ENCODE measurements around the gene GLG1. TPM values are rescaled to one million over a fixed set of nuclear protein-coding genes. Genes with fewer than 3 reads are reported as not detected.

GLG1 gene
- total and polyA plus RNA-seq, 7 donors = 19.7 to 107 (median 60.1) TPM

DNA sequence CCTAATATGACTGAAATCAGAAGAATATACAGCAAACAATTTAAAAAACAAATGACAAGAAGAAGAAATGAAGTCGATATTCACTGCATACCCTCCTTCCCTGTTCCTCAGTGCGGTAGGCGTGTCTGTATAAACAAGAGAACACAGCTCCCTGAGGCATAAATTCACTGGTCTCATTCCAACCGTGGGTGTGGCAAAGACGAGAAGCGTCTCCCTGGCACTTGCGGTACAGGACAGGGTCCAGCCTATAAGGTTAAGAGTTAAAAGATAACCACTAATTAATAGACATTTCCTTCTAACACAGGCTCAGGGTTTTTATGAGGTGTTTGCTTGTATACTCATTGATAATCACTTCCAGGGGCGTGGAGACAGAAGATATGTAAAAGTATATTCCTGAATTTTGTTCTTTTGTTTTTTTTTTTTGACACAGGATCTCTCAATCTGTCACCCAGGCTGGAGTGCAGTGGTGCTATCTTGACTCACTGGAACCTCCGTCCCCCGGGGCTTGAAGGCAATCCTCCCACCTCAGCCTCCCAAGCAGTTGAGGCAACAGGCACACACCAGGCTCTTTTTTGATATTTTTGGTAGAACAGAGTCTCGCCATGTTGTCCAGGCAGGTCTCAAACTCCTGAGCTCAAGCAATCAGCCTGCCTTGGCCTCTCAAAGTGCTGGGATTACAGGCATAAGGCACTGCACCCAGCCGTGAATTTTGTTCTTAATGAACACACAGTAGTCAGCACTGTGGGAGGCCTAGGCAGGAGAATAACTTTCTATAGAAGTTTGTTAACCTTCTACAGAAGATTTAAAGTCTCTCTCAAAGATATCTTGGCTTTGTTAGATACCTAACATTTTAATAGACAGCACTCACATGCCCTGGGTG lies 126.5 kb downstream of the GLG1 start:
- Histone ChIP-seq H3K27ac (no peak overlapping the region), H3K36me3 (ENCODE audit: insufficient read depth in 1 of 2, low read depth in 1 of 2) (peaks cover 7 to 76% of the 10 kb centered on the region in 2 donors), H3K9me3 (no peaks in the 10 kb centered on the region), H3K4me3 (no peak overlapping the region), H3K4me1 (no peaks in the 10 kb centered on the region), H3K27me3 (ENCODE audit: insufficient read depth in 3 of 3, low read length in 2 of 3) (no peaks in the 10 kb centered on the region)
- DNase-seq (peak in 1 of 2 donors; percentile 24), ATAC-seq (peak in 3 of 4 donors; percentile 36 to 75 (median 67))
- intact Hi-C loops (cut with DNase I) = loop anchor here in 1 of 2 donors (5.0 kb wide), 1 partner anchor 142 kb away; no protein-coding TSS in a partner anchor
- 50 to 57% (median 54%) methylated on average over 12 of the region's 12 CpGs for WGBS, 3 donors
- no peak for TF ChIP-seq CTCF (IDR thresholded peaks at IDR 0.05)

DNA sequence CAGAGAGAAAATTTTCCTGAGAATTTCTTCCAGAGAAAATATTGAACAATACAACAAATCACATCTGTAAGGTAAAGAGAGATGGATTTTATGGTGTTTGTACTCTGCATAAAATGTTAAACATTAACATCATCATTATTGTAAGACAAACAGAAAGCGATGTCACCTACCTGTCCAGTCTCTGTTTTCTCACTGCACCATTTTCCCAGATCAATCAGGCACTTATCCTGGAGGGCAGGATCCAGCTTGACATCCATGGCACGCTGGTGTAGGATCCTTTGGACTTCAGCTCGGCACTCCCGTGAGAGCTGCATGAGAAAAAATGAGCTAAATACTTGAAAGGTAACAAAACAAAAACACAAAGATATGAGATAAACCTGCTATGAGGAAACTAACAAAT lies 129.7 kb downstream of the GLG1 start:
- DNase-seq = no peak
- no peaks in the 10 kb centered on the region for H3K27me3 ChIP-seq (ENCODE audit: insufficient read depth in 3 of 3, low read length in 2 of 3)
- H3K4me1 ChIP-seq = no peaks in the 10 kb centered on the region
- no peak for ATAC-seq
- no peak overlapping the region for H3K27ac ChIP-seq
- no peak overlapping the region for H3K4me3 ChIP-seq
- peaks cover 10 to 78% of the 10 kb centered on the region in 2 donors for H3K36me3 ChIP-seq (ENCODE audit: insufficient read depth in 1 of 2, low read depth in 1 of 2)
- no peak for TF ChIP-seq CTCF (IDR thresholded peaks at IDR 0.05)
- intact Hi-C loops (cut with DNase I) = no loop called here
- 93 to 95% (median 94%) methylated on average over 4 of the region's 4 CpGs for WGBS, 3 donors
- H3K9me3 ChIP-seq = no peaks in the 10 kb centered on the region

DNA sequence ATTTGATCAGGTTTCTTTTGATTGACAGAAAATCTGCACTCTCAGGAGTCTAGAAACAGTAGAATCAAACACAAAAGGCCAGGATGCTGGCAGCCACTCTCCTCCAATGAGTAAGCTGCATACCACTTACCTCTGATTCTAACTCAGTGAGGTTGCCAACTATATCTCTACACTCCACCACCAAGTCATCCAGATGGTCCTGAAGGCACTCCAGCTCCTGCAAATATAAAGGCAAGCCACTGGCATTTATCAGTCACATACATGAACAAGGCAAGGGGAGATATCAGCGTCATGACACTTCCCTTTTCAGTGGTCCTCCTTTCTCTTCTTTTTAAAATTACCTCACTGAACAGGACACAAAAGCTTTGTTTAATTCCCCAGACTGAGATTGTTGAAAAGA lies 132.5 kb downstream of the GLG1 start:
- no peak for TF ChIP-seq CTCF (IDR thresholded peaks at IDR 0.05)
- WGBS, 3 donors = 91 to 97% (median 95%) methylated on average over 1 of the region's 1 CpG
- Histone ChIP-seq H3K9me3 (no peaks in the 10 kb centered on the region), H3K27ac (no peak overlapping the region), H3K27me3 (ENCODE audit: insufficient read depth in 3 of 3, low read length in 2 of 3) (no peaks in the 10 kb centered on the region), H3K4me1 (no peaks in the 10 kb centered on the region), H3K4me3 (no peak overlapping the region), H3K36me3 (ENCODE audit: insufficient read depth in 1 of 2, low read depth in 1 of 2) (peaks cover 15 to 89% of the 10 kb centered on the region in 2 donors)
- intact Hi-C loops (cut with DNase I) = no loop called here
- ATAC-seq (no peak), DNase-seq (no peak)

- no peak for TF ChIP-seq CTCF (IDR thresholded peaks at IDR 0.05)
- intact Hi-C loops (cut with DNase I) = no loop called here
- no peaks in the 10 kb centered on the region for H3K9me3 ChIP-seq
- no peak overlapping the region for H3K4me3 ChIP-seq
- WGBS, 3 donors = 80 to 84% (median 82%) methylated on average over 3 of the region's 3 CpGs
- no peak overlapping the region for H3K27ac ChIP-seq
- H3K4me1 ChIP-seq = no peaks in the 10 kb centered on the region
- H3K36me3 ChIP-seq (ENCODE audit: insufficient read depth in 1 of 2, low read depth in 1 of 2) = peaks cover 18 to 98% of the 10 kb centered on the region in 2 donors
- H3K27me3 ChIP-seq (ENCODE audit: insufficient read depth in 3 of 3, low read length in 2 of 3) = no peaks in the 10 kb centered on the region
- ATAC-seq (no peak), DNase-seq (no peak)
Observed at GRCh38 chr16:74472540-74472939, 134.4 kb downstream of the GLG1 start.

Data from psoas muscle (tissue), 8 donors.